Peyer's patch (tissue), 4 donors: ENCODE results near the gene ATG2A. TPM values are rescaled to one million over a fixed set of nuclear protein-coding genes. Genes with fewer than 3 reads are reported as not detected.

Experiments used
- DNase-seq, 3 donors: peaks; one replicate each; pipeline ENCODE4 v3.0.0-alpha.2; 2017 to 2019
- H3K27ac ChIP-seq, 4 donors: fragments of 200-600 bp; sonication (generic); one replicate each; pipeline ENCODE4 v1.5.1; 2016 to 2019
- H3K27me3 ChIP-seq, 2 donors: fragments of 200-600 bp; sonication (generic); one replicate each; pipeline ENCODE4 v1.5.1; 2019
- H3K36me3 ChIP-seq, 3 donors: fragments of 200-600 bp; sonication (generic); one replicate each; pipeline ENCODE4 v1.5.1; 2016 to 2019
- H3K4me1 ChIP-seq, 4 donors: fragments of 200-600 bp; sonication (generic); one replicate each; pipeline ENCODE4 v1.5.1; 2016 to 2019
- H3K4me3 ChIP-seq, 4 donors: fragments of 200-600 bp; sonication (generic); 1 replicate in 3 of 4; 2 replicates in 1 of 4; pipeline ENCODE4 v1.5.1; 2016 to 2019; ENCODE audit warnings: mild to moderate bottlenecking in 1 of 4
- H3K9me3 ChIP-seq, 4 donors: fragments of 200-600 bp; sonication (generic); one replicate each; pipeline ENCODE4 v1.5.1; 2016 to 2019; ENCODE audit warnings: mild to moderate bottlenecking in 1 of 4
- CTCF ChIP-seq, 6 experiments: fragments of 450-650 bp in 4 of 6; fragments of 200-600 bp in 2 of 6; sonication (generic) in 1 of 6; IDR thresholded peaks; one replicate each; pipeline ENCODE4 v1.5.1; 2017 to 2019; ENCODE audit warnings: antibody characterized with exemption in 6 of 6, mild to moderate bottlenecking in 3 of 6, moderate library complexity in 1 of 6
- POLR2A ChIP-seq, 2 donors: fragments of 450-650 bp; IDR thresholded peaks; one replicate each; pipeline ENCODE4 v1.5.1; 2017; ENCODE audit warnings: antibody characterized with exemption in 2 of 2, mild to moderate bottlenecking in 2 of 2, moderate library complexity in 2 of 2
- total RNA-seq, 4 donors: library from RNA; depleted of rRNA; stranded (reverse); fragments of >200 nt; gene quantifications; one replicate each; pipeline ENCODE4 v1.1.0, GENCODE V29; 2016

ATG2A gene
- total RNA-seq, 4 donors from 2014 or later: 38.8 to 79.6 (median 66.6) TPM

GRCh38 chr11:64894812-64895452, 22.1 kb downstream of the ATG2A start:
- peak overlapping the region in 3 of 4 donors; percentile 84 to 100 (median 97) for H3K27ac ChIP-seq
- peaks cover 0 to 12% (median 0%) of the 10 kb centered on the region in 4 donors for H3K4me1 ChIP-seq
- no peaks in the 10 kb centered on the region for H3K27me3 ChIP-seq
- no peak overlapping the region for H3K4me3 ChIP-seq
- no peaks in the 10 kb centered on the region for H3K9me3 ChIP-seq
- DNase-seq: no peak
- TF ChIP-seq CTCF (IDR thresholded peaks at IDR 0.05): no peak
- TF ChIP-seq POLR2A (IDR thresholded peaks at IDR 0.05): no peak
- peaks cover 0 to 68% (median 0%) of the 10 kb centered on the region in 3 donors for H3K36me3 ChIP-seq

- peak overlapping the region; percentile 32 to 100 (median 90) for H3K27ac ChIP-seq
- H3K4me3 ChIP-seq: peak overlapping the region in 3 of 4 donors; percentile 45 to 85 (median 61)
Measured at GRCh38 chr11:64894070-64894811, 22.8 kb downstream of the ATG2A start.

GRCh38 chr11:64893194-64894069, 23.6 kb downstream of the ATG2A start:
- Histone ChIP-seq H3K4me3 (peak overlapping the region in 3 of 4 donors; percentile 45 to 85 (median 61)), H3K9me3 (no peaks in the 10 kb centered on the region), H3K27ac (peak overlapping the region; percentile 35 to 100 (median 90)), H3K4me1 (peaks cover 0 to 16% (median 1%) of the 10 kb centered on the region in 4 donors), H3K36me3 (peaks cover 0 to 53% (median 0%) of the 10 kb centered on the region in 3 donors), H3K27me3 (no peaks in the 10 kb centered on the region)
- TF ChIP-seq CTCF (IDR thresholded peaks at IDR 0.05) (peak in 3 of 6 experiments; percentile 63 to 70 (median 67)), POLR2A (IDR thresholded peaks at IDR 0.05) (peak; percentile 99)
- DNase-seq: peak in 2 of 3 donors; percentile 93 to 94

More at GRCh38 chr11:64894070-64894811, 22.8 kb downstream of the ATG2A start:
- Histone ChIP-seq H3K9me3 (no peaks in the 10 kb centered on the region), H3K4me1 (peaks cover 0 to 12% (median 0%) of the 10 kb centered on the region in 4 donors), H3K27me3 (no peaks in the 10 kb centered on the region), H3K36me3 (peaks cover 0 to 61% (median 0%) of the 10 kb centered on the region in 3 donors)
- DNase-seq: peak; percentile 94 to 97 (median 95)
- TF ChIP-seq POLR2A (IDR thresholded peaks at IDR 0.05): peak; percentile 72 to 77
- TF ChIP-seq CTCF (IDR thresholded peaks at IDR 0.05): peak; percentile 90 to 98 (median 96)

GRCh38 chr11:64892838-64893193, 24.2 kb downstream of the ATG2A start:
- Histone ChIP-seq H3K36me3 (peaks cover 0 to 47% (median 0%) of the 10 kb centered on the region in 3 donors), H3K4me3 (peak overlapping the region in 3 of 4 donors; percentile 45 to 85 (median 61)), H3K9me3 (no peaks in the 10 kb centered on the region), H3K27ac (peak overlapping the region; percentile 35 to 100 (median 90)), H3K4me1 (peaks cover 3 to 20% (median 6%) of the 10 kb centered on the region in 4 donors), H3K27me3 (no peaks in the 10 kb centered on the region)
- no peak for DNase-seq
- TF ChIP-seq POLR2A (IDR thresholded peaks at IDR 0.05): no peak
- TF ChIP-seq CTCF (IDR thresholded peaks at IDR 0.05): no peak

GRCh38 chr11:64892411-64892831, 24.6 kb downstream of the ATG2A start:
- TF ChIP-seq CTCF (IDR thresholded peaks at IDR 0.05): no peak
- peak in 1 of 2 donors; percentile 8 for TF ChIP-seq POLR2A (IDR thresholded peaks at IDR 0.05)
- Histone ChIP-seq H3K4me3 (peak overlapping the region in 3 of 4 donors; percentile 45 to 85 (median 61)), H3K27me3 (no peaks in the 10 kb centered on the region), H3K36me3 (peaks cover 0 to 43% (median 0%) of the 10 kb centered on the region in 3 donors), H3K27ac (peak overlapping the region; percentile 35 to 100 (median 90)), H3K4me1 (peaks cover 3 to 20% (median 10%) of the 10 kb centered on the region in 4 donors), H3K9me3 (no peaks in the 10 kb centered on the region)
- peak in 1 of 3 donors; percentile 71 for DNase-seq
